ENCODE data around the gene CACUL1.

DNA sequence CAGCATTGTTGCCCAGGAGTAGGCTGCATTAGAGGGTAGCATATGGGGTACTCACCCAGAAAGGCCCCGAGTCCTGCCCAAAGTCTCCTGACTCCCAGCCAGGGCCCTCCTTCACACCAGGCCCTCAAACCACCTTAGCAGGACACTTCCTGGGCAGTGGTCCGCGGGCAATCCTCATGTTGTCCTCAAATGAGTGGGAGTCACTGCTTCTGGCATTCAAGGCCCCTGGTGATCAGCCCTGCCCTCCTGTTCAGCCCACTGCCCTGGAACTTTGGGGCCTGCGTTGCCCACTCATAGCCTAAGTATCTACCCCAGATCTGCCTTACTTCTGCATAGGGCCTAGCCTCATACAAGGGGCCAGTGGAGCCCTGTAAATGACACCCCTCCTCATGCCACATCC lies 88.4 kb downstream of the CACUL1 start:
- TF ChIP-seq MAX (IDR thresholded peaks at IDR 0.05; ENCODE audit: insufficient read depth, insufficient read length) (no peak), EZH2 (IDR thresholded peaks at IDR 0.05; ENCODE audit: borderline replicate concordance, low read depth, low read length, severe bottlenecking) (no peak), POLR2A (IDR thresholded peaks at IDR 0.05; ENCODE audit: low read depth, low read length) (no peak)
- TF ChIP-seq, protein P1, sequence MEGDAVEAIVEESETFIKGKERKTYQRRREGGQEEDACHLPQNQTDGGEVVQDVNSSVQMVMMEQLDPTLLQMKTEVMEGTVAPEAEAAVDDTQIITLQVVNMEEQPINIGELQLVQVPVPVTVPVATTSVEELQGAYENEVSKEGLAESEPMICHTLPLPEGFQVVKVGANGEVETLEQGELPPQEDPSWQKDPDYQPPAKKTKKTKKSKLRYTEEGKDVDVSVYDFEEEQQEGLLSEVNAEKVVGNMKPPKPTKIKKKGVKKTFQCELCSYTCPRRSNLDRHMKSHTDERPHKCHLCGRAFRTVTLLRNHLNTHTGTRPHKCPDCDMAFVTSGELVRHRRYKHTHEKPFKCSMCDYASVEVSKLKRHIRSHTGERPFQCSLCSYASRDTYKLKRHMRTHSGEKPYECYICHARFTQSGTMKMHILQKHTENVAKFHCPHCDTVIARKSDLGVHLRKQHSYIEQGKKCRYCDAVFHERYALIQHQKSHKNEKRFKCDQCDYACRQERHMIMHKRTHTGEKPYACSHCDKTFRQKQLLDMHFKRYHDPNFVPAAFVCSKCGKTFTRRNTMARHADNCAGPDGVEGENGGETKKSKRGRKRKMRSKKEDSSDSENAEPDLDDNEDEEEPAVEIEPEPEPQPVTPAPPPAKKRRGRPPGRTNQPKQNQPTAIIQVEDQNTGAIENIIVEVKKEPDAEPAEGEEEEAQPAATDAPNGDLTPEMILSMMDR (IDR thresholded peaks at IDR 0.05; ENCODE audit: extremely low read depth in 1 of 2, insufficient read depth in 1 of 2, low read depth in 1 of 2, low read length in 2 of 2) = no peak
